HK-2 (cell line): ENCODE data around the gene CPVL.
"Not testable (repeated sequence)": the region's sequence is repeated elsewhere in the genome, so short reads cannot be mapped to it uniquely, and the experiment has no call there.

Source experiments
- DNase-seq: peaks from one replicate; pipeline ENCODE4 v3.0.0-alpha.2; 2018; ENCODE audit not compliant: unreplicated experiment

CPVL gene

GRCh38 chr7:29120955-29121354 lies 25.4 kb downstream of the CPVL start:
- DNase-seq, result no peak

DNA sequence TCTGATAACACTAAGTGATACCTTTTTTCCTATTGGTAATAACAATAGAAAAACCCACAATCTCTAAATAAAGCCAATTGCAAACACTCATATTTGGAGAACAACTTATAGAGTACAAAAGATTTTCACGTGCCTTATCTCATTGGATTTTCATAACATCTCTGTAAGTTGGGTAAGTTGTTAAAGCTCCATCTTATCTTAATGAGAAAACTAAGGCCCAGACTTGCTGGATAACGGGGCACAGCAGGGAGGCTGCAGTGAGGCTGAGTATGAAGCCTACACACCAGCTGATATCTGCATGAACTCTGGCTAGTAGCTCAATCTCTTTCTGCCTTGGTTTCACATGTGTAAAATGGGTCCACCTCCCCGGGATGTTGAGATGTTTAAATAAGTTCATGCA lies 26.8 kb downstream of the CPVL start:
- no peak for DNase-seq

- DNase-seq, result no peak
Measured at GRCh38 chr7:29116361-29117200, 29.8 kb downstream of the CPVL start.

DNA sequence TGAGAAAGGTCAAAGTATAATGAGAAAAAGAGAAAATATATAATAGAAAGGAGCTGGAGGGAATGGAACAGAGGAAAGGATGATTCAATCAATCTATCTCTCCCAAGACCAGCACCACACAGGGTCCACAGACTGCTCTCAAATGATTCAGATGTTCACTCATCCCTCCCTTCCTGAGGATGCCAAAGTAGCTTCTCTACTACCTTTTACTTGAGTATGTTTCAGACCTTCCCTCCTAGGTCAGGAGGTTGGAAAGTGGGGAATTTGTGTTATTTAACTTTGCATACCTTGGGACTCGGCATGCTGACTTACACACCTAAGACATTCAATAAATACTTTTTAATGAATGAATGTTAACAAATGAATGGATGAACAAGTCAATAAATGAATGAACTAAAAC lies 30.6 kb downstream of the CPVL start:
- no peak for DNase-seq

DNA sequence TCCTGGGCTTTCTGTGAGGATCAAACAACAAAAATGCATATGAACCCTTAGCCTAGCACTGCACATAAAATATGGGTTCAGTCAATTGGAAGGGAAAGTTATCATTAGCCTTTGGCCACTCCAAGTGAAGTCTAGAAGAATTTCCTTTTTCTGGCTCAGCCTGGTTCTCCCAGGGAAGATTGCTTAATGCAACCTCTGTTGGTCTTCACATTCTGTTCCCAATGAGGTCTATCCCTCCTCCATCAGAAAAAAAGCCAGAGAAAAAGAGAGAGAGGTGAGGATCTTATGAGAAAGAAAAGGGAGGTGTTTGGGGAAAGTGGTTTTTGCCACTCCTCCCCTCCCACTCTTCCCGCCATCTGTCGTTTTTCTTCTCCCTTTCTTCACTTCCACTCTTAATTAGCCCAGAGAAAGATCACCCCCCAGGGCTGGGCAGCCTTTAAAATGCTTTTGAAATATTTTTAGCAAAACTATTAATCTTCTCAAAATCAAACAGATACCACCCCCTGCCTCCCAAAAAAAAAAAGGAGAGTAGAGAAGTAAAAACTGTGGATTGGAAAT lies 31.1 kb downstream of the CPVL start:
- DNase-seq, result no peak

GRCh38 chr7:29114266-29114665 lies 32.1 kb downstream of the CPVL start:
- not testable (repeated sequence) for DNase-seq

GRCh38 chr7:29113384-29114102 lies 32.8 kb downstream of the CPVL start:
- no peak for DNase-seq

DNA sequence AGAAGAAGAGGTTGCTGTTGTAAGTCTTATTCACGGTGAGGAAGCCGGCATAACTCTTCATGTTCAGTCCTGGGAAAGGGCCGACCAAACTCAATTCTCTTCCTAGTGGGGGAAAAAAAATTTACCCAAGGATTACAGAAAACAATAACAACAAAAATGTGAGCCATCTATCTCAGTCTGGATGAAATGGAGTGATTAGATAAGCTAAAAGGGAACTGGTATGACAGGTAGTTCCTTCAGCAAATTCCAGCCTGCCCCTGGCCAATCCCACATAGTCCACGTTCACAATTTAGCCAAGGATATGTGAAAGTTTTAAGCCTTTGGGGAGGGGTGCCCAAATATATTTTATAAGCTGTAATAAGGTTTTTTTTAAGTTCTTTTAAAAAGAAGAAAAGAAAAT lies 33.6 kb downstream of the CPVL start:
- no peak for DNase-seq

DNA sequence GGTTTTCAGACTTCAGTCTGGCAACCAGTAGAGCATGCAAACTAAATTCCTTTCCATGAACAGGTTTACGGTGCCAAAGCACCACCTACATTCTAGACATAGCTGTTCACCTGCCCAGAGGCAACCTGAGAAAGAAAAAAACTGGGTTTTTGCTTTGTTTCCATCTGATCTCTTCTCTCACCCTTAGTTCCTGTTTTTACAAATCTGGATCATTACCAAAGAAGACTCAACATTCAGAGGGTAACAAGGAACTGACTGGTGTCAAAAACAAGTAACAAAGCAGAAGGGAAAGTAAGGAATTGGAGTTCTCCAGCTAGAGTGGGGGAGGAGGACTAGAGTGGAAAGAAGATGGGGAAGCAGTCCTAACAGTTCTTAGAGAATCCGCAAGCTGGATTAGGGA lies 36.4 kb downstream of the CPVL start:
- no peak for DNase-seq

DNA sequence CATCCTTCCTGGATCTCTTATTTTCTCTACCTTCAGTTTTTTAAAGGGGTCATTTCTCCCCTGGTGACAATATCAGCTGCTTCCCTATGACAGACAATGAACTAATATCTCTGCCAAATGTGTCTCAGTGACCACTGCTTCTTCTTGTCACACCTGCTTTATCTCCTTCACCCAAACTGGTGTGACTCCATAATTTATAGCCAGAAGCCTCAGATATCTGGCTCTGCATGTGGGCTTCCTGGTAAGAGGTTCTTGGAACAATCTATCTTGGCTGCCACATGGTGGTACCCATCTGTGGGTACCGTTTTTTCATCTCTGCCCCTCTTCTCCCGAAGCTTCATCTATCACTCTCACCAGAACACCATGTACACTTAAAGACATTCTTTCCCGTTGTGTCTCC lies 37.0 kb downstream of the CPVL start:
- DNase-seq, result no peak

GRCh38 chr7:29107056-29107455 lies 39.3 kb downstream of the CPVL start:
- no peak for DNase-seq

GRCh38 chr7:29106669-29106988 lies 39.7 kb downstream of the CPVL start:
- no peak for DNase-seq

- DNase-seq, result peak; percentile 7
Measured at GRCh38 chr7:29105752-29106668, 40.3 kb downstream of the CPVL start.

GRCh38 chr7:29105191-29105590 lies 41.1 kb downstream of the CPVL start:
- DNase-seq, result no peak

DNA sequence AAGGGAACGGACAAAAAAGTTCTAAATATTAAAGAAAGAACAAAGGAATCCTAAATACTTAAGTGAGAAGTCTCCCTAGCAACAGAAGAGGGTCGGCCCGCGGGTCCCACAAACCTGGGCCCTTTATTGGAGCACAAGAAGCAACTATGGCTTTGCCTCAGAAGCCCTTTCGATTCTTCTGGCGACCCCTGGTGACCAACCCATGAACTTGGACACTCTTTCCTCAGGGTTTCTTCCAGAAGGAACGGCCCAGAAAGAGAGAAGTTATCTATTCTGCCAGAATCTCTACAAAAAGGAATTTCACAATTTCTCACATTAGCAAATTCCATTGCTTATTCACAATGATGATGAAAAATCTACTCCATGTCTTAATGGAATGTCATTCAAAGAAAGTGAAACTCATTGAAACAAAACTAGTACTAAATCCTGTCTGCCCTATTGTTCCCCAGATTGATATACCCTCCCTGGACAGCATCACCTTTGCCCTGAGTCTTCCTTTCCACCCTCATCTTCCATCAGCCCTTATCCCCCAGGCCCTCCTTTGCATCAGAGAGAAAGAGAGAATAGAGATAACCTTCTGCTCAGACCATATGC lies 43.7 kb downstream of the CPVL start:
- peak; percentile 24 for DNase-seq

DNA sequence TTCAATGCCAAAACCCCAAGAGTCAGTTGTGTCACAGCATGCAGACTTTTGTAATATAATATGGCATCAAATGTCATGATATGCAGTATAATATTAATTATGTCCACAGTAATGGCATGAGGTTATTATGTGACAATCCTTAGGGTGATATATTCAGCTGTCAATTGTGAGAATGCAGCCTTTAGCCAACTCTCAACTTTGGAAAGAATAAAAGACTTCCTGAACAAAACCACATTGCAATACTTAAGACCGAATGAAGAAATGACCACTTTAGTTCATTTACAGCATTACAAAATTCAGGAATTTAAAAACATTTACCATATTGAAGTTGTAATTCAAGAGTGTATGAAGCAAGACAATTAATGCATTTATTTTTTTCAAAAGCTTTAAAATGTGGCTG lies 45.4 kb downstream of the CPVL start:
- DNase-seq, result no peak

DNA sequence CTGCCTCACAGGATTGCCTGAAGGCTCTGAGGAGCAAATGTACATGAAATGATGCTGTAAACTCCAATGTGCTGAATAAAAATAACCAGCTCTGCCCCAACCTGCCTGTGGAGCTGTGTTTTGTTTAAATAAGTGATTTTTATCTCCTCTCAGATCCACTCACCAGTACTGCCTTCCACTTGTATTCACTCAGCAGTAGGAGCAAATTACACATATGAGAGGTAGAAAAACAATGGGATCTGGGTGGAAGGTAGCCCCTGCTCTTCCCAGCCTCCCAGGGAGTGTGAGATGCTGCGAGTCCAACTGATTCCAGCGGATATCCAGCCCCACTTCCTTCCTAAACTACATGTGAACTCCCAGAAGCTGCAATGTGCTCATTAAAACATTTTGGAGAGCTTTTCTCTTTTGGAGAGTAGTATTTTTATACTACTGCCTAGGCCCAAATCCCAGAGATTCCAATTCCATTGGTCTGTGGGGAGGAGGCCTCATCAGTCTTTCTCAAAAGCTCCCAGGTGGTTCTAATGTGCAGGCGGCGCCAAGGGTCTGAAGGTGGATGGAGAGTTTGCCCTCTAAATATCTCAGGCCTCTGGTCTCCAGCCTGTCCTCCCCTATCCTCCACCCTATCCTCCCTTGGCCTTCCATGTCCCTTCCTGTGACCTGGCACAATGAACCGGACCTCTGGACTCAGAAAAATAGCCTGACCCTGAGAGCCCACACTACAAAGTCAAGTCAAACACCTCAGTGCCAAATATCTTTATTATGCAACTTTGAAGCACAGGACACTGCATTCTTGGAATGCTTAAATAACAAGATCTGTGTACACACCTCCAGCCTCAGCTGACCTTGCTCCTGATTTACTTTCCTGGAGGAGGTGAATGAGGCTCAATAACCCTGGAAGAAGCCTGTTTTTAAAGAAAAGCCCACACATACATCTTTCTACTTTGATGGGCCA lies 46.2 kb downstream of the CPVL start:
- DNase-seq, result no peak

- no peak for DNase-seq
Measured at GRCh38 chr7:29096446-29096730, 49.9 kb downstream of the CPVL start.

DNA sequence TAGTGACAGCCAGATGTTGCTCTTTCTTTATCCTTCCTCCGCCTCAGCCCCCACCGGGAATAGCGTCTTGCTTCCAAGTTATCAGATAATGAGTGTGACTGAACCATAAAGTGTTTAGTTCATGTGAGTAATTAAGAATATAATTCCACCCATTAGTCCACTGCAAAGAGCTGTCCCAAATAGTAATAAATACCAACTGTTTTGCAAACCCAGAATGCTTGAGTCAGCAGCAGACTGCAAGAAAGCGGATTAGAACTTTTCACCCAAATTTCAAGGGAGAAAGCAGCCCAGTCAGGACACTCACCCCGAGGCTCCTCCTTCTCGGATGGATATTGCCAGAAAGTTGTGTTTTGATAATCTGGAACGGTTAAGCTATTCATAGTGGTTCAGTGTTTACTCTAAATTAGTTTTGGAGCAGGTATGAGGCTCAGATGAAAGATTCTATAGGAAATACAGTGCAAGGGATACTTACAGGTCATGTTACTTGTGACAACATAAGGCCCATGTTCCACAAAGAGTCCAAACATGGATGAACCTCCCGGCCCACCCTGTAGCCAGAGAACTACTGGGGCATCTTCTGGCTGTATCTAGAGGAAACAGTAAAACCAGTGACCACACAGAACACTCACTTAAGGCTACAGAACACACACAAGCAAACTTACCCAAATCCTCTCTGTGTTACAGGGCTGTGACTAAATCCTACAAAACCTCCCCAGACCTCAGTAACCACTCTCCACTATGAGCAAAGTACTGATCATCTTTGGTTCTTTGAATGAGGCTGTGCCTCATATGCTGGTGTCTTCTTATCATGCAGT lies 50.5 kb downstream of the CPVL start:
- DNase-seq, result no peak

- not testable (repeated sequence) for DNase-seq
Measured at GRCh38 chr7:29093091-29093490, 53.2 kb downstream of the CPVL start.
